Karpas-422 (cell line): ENCODE results near the gene CRX. TPM values are rescaled to one million over a fixed set of nuclear protein-coding genes. Genes with fewer than 3 reads are reported as not detected.
"Not testable (repeated sequence)": the region's sequence is repeated elsewhere in the genome, so short reads cannot be mapped to it uniquely, and the experiment has no call there.

Source experiments
- DNase-seq: peaks from one replicate; pipeline ENCODE4 v3.0.0-alpha.2; 2015
- H2AFZ ChIP-seq: fragments of 200-600 bp; sonication (generic); 2 replicates; pipeline ENCODE4 v1.6.1; 2014; ENCODE audit warnings: antibody characterized with exemption, low read length, mixed read lengths
- H3K27ac ChIP-seq: fragments of 200-600 bp; sonication (generic); 2 replicates; pipeline ENCODE4 v1.5.1; 2014; ENCODE audit warnings: mild to moderate bottlenecking, low read length, moderate library complexity
- H3K27me3 ChIP-seq: fragments of 200-600 bp; sonication (generic); 2 replicates; pipeline ENCODE4 v1.6.1; 2014; ENCODE audit warnings: low read length, mixed read lengths
- H3K36me3 ChIP-seq: fragments of 200-600 bp; sonication (generic); 2 replicates; pipeline ENCODE4 v1.6.1; 2014; ENCODE audit warnings: low read length, mixed read lengths; ENCODE audit not compliant: insufficient read depth
- H3K4me1 ChIP-seq: fragments of 200-600 bp; sonication (generic); 2 replicates; pipeline ENCODE4 v1.6.1; 2014; ENCODE audit warnings: mild to moderate bottlenecking, low read length, mixed read lengths
- H3K4me2 ChIP-seq: fragments of 200-600 bp; sonication (generic); 2 replicates; pipeline ENCODE4 v1.6.1; 2014; ENCODE audit warnings: low read length, low read depth, mild to moderate bottlenecking; ENCODE audit not compliant: poor library complexity, severe bottlenecking
- H3K4me3 ChIP-seq: fragments of 200-600 bp; sonication (generic); 2 replicates; pipeline ENCODE4 v1.5.1; 2014; ENCODE audit warnings: mild to moderate bottlenecking, antibody characterized with exemption, low read length, mixed read lengths
- H3K79me2 ChIP-seq: fragments of 200-600 bp; sonication (generic); 2 replicates; pipeline ENCODE4 v1.6.1; 2014; ENCODE audit warnings: mild to moderate bottlenecking, low read length, mixed read lengths
- H3K9ac ChIP-seq: fragments of 200-600 bp; sonication (generic); 2 replicates; pipeline ENCODE4 v1.6.0; 2014; ENCODE audit warnings: low read length
- H3K9me2 ChIP-seq: fragments of 200-600 bp; sonication (generic), shearing (Covaris generic); replicated peaks from 2 replicates; pipeline ENCODE4 v1.6.0; 2014; ENCODE audit warnings: mild to moderate bottlenecking, low read length, moderate library complexity; ENCODE audit not compliant: insufficient read depth
- H3K9me3 ChIP-seq: fragments of 300-700, 200-600 bp; sonication (generic); 2 replicates; pipeline ENCODE4 v1.6.1; 2014; ENCODE audit warnings: low read length, mixed read lengths
- H4K20me1 ChIP-seq: fragments of 200-600 bp; sonication (generic); 2 replicates; pipeline ENCODE4 v1.6.1; 2014; ENCODE audit warnings: mild to moderate bottlenecking, antibody characterized with exemption, low read length, low read depth; ENCODE audit not compliant: insufficient read depth
- total RNA-seq: library from RNA; depleted of rRNA; stranded (reverse); fragments of >200 nt; shearing (Covaris generic); gene quantifications from 2 replicates; pipeline ENCODE4 v1.2.3, GENCODE V29; 2014; ENCODE audit warnings: low replicate concordance

CRX gene
- total RNA-seq, 1 experiment from 2014 or later = not detected

DNA sequence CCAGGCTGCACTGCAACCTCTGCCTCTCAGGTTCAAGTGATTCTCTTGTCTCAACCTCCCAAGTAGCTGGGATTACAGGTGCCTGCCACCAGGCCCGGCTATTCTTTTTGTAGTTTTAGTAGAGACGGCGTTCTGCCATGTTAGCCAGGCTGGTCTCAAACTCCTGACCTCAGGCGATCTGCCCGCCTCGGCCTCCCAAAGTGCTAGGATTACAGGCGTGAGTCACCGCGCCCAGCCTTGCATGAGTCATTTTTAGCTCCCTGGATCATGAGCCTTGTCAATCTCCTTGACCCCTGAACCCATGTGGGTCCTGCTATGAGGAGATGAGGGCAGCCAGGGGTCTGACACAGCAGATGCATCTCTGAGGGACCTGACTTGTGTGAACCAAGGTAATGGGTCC is 36.5 kb downstream of the CRX start:
- not testable (repeated sequence) for H3K9ac ChIP-seq, H3K27ac ChIP-seq, H3K36me3 ChIP-seq, H3K79me2 ChIP-seq, H2AFZ ChIP-seq, DNase-seq, H3K4me1 ChIP-seq, H3K9me3 ChIP-seq, H3K27me3 ChIP-seq, H3K4me3 ChIP-seq, H3K4me2 ChIP-seq, H4K20me1 ChIP-seq, H3K9me2 ChIP-seq

DNA sequence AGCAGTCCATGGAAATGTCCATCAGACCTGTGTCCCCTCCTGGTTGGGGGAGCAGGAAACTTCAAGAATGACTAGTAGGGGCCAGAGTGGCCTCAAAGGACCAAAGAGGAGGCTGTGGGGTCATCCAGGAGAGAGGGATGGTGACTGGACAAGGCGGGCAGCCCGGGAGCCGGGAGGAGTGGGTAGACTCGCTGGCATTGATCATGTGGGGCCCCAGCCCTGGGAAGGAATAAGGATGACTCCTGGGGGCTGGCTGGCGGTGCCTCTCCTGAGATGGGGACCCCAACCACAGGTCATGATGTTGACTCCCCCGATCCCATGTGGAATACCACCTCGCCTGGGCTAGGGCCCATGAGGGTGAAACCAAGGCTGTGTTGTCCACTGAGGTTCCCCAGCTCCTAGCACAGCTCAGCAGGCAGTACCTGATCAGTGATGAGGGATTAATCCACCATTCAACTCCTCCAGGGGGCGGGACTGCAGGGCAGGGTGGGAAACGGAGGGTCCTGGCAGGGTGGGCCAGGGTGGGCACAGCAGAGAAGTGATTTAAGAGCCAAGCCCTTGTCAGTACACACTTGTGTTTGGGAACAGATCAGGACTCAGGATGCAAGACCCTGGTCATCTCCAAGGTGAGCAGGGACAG is 37.0 kb downstream of the CRX start, which contains the start of gene TPRX2:
Gene TPRX2 (plus strand): TSS at position 590 of the 640 bp plus-strand sequence. CDS start 12 bp downstream, at position 602.
- not testable (repeated sequence) for H3K36me3 ChIP-seq, H3K9me3 ChIP-seq, H2AFZ ChIP-seq, H3K9ac ChIP-seq, H4K20me1 ChIP-seq, H3K27me3 ChIP-seq, H3K4me2 ChIP-seq, H3K9me2 ChIP-seq, H3K79me2 ChIP-seq, H3K27ac ChIP-seq, H3K4me3 ChIP-seq, DNase-seq, H3K4me1 ChIP-seq

DNA sequence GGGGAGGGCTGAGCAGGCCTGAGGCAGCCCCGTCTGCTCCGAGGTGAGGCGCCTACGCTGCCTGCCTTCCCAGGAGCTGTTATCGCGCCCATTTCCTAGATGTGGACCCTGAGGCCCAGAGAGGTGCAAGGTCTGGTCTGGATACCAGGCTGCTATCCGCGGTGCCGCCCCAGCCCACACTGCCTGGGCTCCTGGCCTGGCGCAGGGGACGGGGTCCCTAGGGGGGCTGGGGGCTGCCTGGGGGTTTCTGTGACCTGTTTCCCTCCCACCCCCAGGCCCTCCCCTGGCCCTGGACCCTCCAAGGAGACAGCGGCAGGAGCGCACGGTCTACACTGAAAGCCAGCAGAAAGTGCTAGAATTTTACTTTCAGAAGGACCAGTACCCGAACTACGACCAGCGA is 38.1 kb downstream of the CRX start:
- H3K27me3 ChIP-seq, H3K9me2 ChIP-seq, DNase-seq: not testable (repeated sequence)

DNA sequence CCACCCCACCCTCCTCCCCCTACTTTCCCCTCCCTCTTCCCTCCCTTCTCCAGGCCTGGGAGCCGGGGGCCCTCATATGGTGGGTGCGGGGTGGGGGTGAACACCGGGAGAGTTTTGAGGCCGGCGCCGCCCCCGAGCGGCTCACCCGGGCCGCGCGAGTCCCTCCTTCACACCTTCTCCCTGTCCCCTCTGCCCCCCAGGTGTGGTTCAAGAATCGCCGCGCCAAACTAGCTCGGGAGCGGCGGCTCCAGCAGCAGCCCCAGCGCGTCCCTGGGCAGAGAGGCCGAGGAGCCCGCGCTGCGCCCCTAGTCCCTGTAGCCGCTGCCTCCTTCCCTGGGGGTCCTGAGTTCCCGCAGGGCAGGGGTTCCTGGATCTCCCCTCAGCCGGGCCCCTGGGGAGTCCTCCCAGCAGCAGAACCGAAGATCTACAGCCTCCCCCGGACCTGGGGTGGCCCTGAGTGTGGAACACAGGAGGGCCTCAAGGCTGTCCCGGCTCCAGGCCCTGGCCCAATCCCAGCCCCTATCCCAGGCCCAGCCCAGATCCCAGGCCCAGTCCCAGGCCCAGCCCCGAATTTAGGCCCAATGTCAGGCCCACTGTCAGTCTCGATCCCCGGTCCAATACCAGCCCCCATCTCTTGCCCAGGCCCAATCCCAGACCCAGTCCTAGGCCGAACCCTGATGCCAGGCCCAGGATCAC is 39.0 kb downstream of the CRX start:
- H3K27ac ChIP-seq = no peak overlapping the region
- DNase-seq = no peak
- no peaks in the 10 kb centered on the region for H3K4me1 ChIP-seq
- H4K20me1 ChIP-seq = no peaks in the 10 kb centered on the region
- no peaks in the 10 kb centered on the region for H3K36me3 ChIP-seq
- H3K4me2 ChIP-seq = no peak overlapping the region
- no peak overlapping the region for H2AFZ ChIP-seq
- H3K79me2 ChIP-seq = no peaks in the 10 kb centered on the region
- H3K9ac ChIP-seq = no peak overlapping the region
- no peaks in the 10 kb centered on the region for H3K27me3 ChIP-seq
- H3K9me2 ChIP-seq = no peaks in the 10 kb centered on the region
- no peak overlapping the region for H3K4me3 ChIP-seq
- no peaks in the 10 kb centered on the region for H3K9me3 ChIP-seq

More for the DNA sequence above, 38.1 kb downstream of the CRX start:
- not testable (repeated sequence) for H3K36me3 ChIP-seq, H4K20me1 ChIP-seq, H3K9ac ChIP-seq, H3K4me1 ChIP-seq, H3K27ac ChIP-seq, H3K4me2 ChIP-seq, H3K9me3 ChIP-seq, H3K79me2 ChIP-seq, H2AFZ ChIP-seq, H3K4me3 ChIP-seq

DNA sequence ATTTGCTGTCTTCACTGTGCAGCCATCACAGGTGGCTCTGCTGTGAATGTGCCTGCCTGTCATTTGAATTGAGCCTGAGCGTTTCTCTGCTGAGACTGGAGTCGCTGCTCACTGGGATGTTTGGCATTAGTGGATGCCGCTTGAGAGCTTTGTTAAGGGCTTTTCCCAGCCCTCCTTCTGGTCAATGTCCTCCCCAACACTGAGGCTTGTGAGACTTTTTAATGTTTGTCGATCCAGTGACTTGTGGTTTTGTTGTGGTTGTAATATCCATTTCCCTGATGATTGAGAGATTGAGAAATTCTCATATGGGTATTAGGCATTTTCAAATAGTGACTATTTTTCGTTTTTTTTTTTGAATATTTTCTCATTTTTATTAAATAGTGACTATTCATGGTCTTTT is 39.9 kb downstream of the CRX start:
- Histone ChIP-seq H3K36me3 (no peaks in the 10 kb centered on the region), H3K4me2 (no peak overlapping the region), H2AFZ (no peak overlapping the region), H3K9ac (no peak overlapping the region), H3K27ac (no peak overlapping the region), H4K20me1 (no peaks in the 10 kb centered on the region), H3K4me3 (no peak overlapping the region), H3K4me1 (no peaks in the 10 kb centered on the region), H3K9me2 (no peaks in the 10 kb centered on the region), H3K9me3 (no peaks in the 10 kb centered on the region), H3K79me2 (no peaks in the 10 kb centered on the region), H3K27me3 (no peaks in the 10 kb centered on the region)
- DNase-seq = no peak

DNA sequence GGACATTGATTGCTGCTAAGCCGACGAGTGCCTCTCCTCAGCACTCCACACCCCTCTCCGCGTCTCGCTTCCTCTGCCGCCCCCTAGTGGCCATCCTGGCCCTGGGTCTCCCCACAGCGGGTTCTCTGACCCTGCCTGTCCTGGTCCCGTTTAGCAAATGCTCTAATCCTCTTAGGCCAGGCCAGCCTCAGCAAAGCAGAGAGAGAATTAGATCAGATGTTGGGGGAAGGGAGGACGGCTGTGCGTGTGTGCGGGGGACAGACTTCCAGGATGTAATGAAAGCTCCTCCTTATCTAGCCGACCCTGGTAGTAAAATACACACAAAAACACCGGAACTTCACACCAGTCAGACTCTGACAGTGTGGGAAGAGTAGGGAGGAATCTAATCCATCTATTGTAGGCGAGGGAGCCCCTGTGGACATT is 41.8 kb downstream of the CRX start:
- H3K4me3 ChIP-seq = no peak overlapping the region
- no peaks in the 10 kb centered on the region for H3K36me3 ChIP-seq
- peak; percentile 93 for DNase-seq
- H3K4me2 ChIP-seq = no peak overlapping the region
- H3K9me2 ChIP-seq = no peaks in the 10 kb centered on the region
- no peaks in the 10 kb centered on the region for H3K27me3 ChIP-seq
- H3K79me2 ChIP-seq = no peaks in the 10 kb centered on the region
- no peaks in the 10 kb centered on the region for H3K4me1 ChIP-seq
- H3K9ac ChIP-seq = no peak overlapping the region
- no peaks in the 10 kb centered on the region for H3K9me3 ChIP-seq
- no peaks in the 10 kb centered on the region for H4K20me1 ChIP-seq
- H2AFZ ChIP-seq = no peak overlapping the region
- H3K27ac ChIP-seq = no peak overlapping the region

DNA sequence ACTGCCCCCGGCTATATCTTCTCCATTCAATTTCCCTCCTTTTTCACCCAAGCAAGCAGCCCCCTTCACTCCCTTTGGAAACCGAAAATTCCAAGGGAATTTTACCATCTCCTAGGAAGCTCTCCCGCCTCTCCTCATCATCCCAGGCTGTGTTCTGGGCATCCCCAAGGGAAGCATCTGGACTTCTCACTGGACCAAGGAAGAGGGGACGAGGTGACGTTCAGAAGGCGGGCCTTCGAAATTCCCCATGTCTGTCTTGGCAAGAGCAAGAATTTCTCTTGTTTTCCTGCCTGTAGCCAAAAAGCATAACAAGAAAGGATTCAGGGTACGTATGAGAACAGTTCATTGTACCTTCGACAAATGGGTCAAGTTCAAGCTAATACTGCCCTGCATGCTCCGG is 43.4 kb downstream of the CRX start:
- no peak overlapping the region for H3K27ac ChIP-seq
- no peak overlapping the region for H2AFZ ChIP-seq
- no peaks in the 10 kb centered on the region for H3K4me1 ChIP-seq
- H3K9ac ChIP-seq = no peak overlapping the region
- no peaks in the 10 kb centered on the region for H3K9me2 ChIP-seq
- no peaks in the 10 kb centered on the region for H4K20me1 ChIP-seq
- H3K27me3 ChIP-seq = no peaks in the 10 kb centered on the region
- H3K79me2 ChIP-seq = no peaks in the 10 kb centered on the region
- H3K36me3 ChIP-seq = no peaks in the 10 kb centered on the region
- no peak overlapping the region for H3K4me3 ChIP-seq
- H3K4me2 ChIP-seq = no peak overlapping the region
- no peaks in the 10 kb centered on the region for H3K9me3 ChIP-seq
- no peak for DNase-seq

DNA sequence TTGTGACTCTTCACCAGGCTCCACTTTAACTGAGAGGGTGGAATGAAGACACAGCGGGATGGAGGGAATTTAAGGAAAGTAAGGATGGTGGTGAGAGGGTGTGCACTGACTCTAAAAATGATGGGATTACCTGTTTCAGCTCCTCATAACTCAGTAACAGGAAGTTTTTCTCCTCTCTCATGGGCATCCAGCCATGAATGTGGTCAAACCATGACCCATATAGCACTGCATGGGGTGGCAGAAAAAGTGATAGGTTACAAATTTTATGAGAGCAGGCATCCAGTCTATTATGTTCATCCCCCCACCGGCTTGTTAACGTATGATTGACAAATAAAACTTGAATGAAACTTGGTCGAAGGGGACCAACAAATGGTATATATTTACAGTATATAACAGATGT is 57.2 kb downstream of the CRX start:
- Histone ChIP-seq H3K79me2 (no peaks in the 10 kb centered on the region), H3K27ac (no peak overlapping the region), H3K9me3 (no peaks in the 10 kb centered on the region), H3K9ac (no peak overlapping the region), H3K9me2 (no peaks in the 10 kb centered on the region), H3K4me1 (no peaks in the 10 kb centered on the region), H3K36me3 (no peaks in the 10 kb centered on the region), H3K4me3 (no peak overlapping the region), H3K4me2 (no peak overlapping the region), H4K20me1 (no peaks in the 10 kb centered on the region), H2AFZ (no peak overlapping the region), H3K27me3 (no peaks in the 10 kb centered on the region)
- DNase-seq = no peak
